SK-N-SH (cell line): ENCODE measurements around the gene COLEC11. TPM values are rescaled to one million over a fixed set of nuclear protein-coding genes. Genes with fewer than 3 reads are reported as not detected.

Source experiments
- CTCF ChIA-PET: fragments of 300-600, 350-600 bp; formaldehyde crosslinking; extraction: SDS; loops from one replicate; lab custom pipeline; 2021; lab: Yijun Ruan, JAX
- POLR2A ChIA-PET: fragments of 350-600 bp; sonication (Branson Sonifier 250); formaldehyde crosslinking; extraction: SDS; loops from one replicate; lab custom pipeline; 2020; ENCODE audit warnings: antibody characterized with exemption, inconsistent platforms; lab: Yijun Ruan, JAX
- DNase-seq: peaks from one replicate; pipeline ENCODE4 v3.0.0; 2012
- H2AFZ ChIP-seq: fragments of 200-600 bp; sonication (generic); 2 replicates; pipeline ENCODE4 v1.8.1; 2016; ENCODE audit warnings: antibody characterized with exemption, mild to moderate bottlenecking, low read depth
- H3F3A ChIP-seq: fragments of 200-600 bp; sonication (generic); replicated peaks from 2 replicates; pipeline ENCODE3; 2016; ENCODE audit warnings: antibody characterized with exemption, mild to moderate bottlenecking; ENCODE audit not compliant: insufficient read depth
- H3K27ac ChIP-seq, 2 experiments: fragments of 200-500 bp in 1 of 2; fragments of 200-600 bp in 1 of 2; sonication (Bioruptor generic) in 1 of 2; sonication (generic), shearing (Covaris generic) in 1 of 2; 2 replicates each; pipeline versions ENCODE4 v1.5.1 to v1.6.1; 2014 to 2016; ENCODE audit warnings: low read depth in 2 of 2, inconsistent platforms in 1 of 2, low read length in 1 of 2, mild to moderate bottlenecking in 1 of 2, mixed read lengths in 1 of 2
- H3K27me3 ChIP-seq: fragments of 200-600 bp; sonication (generic), shearing (Covaris generic); 2 replicates; pipeline ENCODE4 v1.6.1; 2016; ENCODE audit warnings: mixed run types; ENCODE audit not compliant: insufficient read depth
- H3K36me3 ChIP-seq, 2 experiments: fragments of 200-500 bp in 1 of 2; fragments of 200-600 bp in 1 of 2; sonication (Bioruptor generic) in 1 of 2; sonication (generic) in 1 of 2; replicated peaks in 1 of 2; 2 replicates each; pipeline versions ENCODE3 to v1.5.1; 2014 to 2016; ENCODE audit warnings: low read length in 1 of 2, mild to moderate bottlenecking in 1 of 2; ENCODE audit not compliant: insufficient read depth in 2 of 2, control insufficient read depth in 1 of 2
- H3K4me1 ChIP-seq, 2 experiments: fragments of 200-500 bp in 1 of 2; fragments of 200-600 bp in 1 of 2; sonication (Bioruptor generic) in 1 of 2; sonication (generic), shearing (Covaris generic) in 1 of 2; 2 replicates each; pipeline versions ENCODE4 v1.5.1 to v1.6.1; 2014 to 2016; ENCODE audit warnings: low read depth in 1 of 2, low read length in 1 of 2, mixed run types in 1 of 2; ENCODE audit not compliant: insufficient read depth in 2 of 2, control insufficient read depth in 1 of 2
- H3K4me2 ChIP-seq: fragments of 200-600 bp; sonication (generic), shearing (Covaris generic); 2 replicates; pipeline ENCODE4 v1.6.1; 2017; ENCODE audit warnings: mixed run types
- H3K4me3 ChIP-seq, 2 experiments: fragments of 200-500 bp in 1 of 2; fragments of 200-600 bp in 1 of 2; sonication (Bioruptor generic) in 1 of 2; sonication (generic), shearing (Covaris generic) in 1 of 2; 2 replicates each; pipeline versions ENCODE4 v1.5.1 to v1.8.1; 2014 to 2016; ENCODE audit warnings: low read depth in 2 of 2, inconsistent platforms in 1 of 2, low read length in 1 of 2, mild to moderate bottlenecking in 1 of 2, mixed read lengths in 1 of 2, moderate library complexity in 1 of 2
- H3K79me2 ChIP-seq: fragments of 200-600 bp; sonication (generic); 2 replicates; pipeline ENCODE4 v1.8.1; 2017; ENCODE audit warnings: mild to moderate bottlenecking; ENCODE audit not compliant: insufficient read depth
- H3K9ac ChIP-seq: fragments of 200-600 bp; sonication (generic); 2 replicates; pipeline ENCODE4 v1.6.1; 2017; ENCODE audit warnings: mixed run types
- H3K9me2 ChIP-seq: fragments of 200-600 bp; sonication (generic); 2 replicates; pipeline ENCODE4 v1.6.1; 2017; ENCODE audit warnings: mixed run types
- H3K9me3 ChIP-seq: fragments of 200-600 bp; sonication (generic); 2 replicates; pipeline ENCODE4 v1.6.1; 2017; ENCODE audit warnings: mixed run types, mild to moderate bottlenecking, moderate library complexity
- H4K20me1 ChIP-seq: fragments of 200-600 bp; sonication (generic); 2 replicates; pipeline ENCODE4 v1.6.1; 2017; ENCODE audit warnings: mild to moderate bottlenecking, mixed run types; ENCODE audit not compliant: insufficient read depth
- CHD2 ChIP-seq: fragments of 150-350 bp; IDR thresholded peaks from 2 replicates; pipeline ENCODE4 v1.6.1; 2018; ENCODE audit warnings: low read length; ENCODE audit not compliant: partially characterized antibody
- ELF1 ChIP-seq: IDR thresholded peaks from 2 replicates; pipeline ENCODE4 v1.4.0; 2012
- EP300 ChIP-seq, 2 experiments: IDR thresholded peaks; 2 replicates each; pipeline versions ENCODE4 v1.4.0 to v1.6.1; 2012; ENCODE audit warnings: borderline replicate concordance in 1 of 2, low read depth in 1 of 2, low read length in 1 of 2
- FOXM1 ChIP-seq: IDR thresholded peaks from 2 replicates; pipeline ENCODE4 v1.4.0; 2012; ENCODE audit warnings: low read depth, mild to moderate bottlenecking
- MEF2A ChIP-seq: IDR thresholded peaks from 2 replicates; pipeline ENCODE4 v1.4.0; 2012; ENCODE audit warnings: low read depth, borderline replicate concordance
- MXI1 ChIP-seq: IDR thresholded peaks from 2 replicates; pipeline ENCODE4 v1.6.1; 2012; ENCODE audit warnings: mild to moderate bottlenecking, low read depth, low read length, improper control_type of control experiment
- NRF1 ChIP-seq: IDR thresholded peaks from 2 replicates; pipeline ENCODE4 v1.6.1; 2012; ENCODE audit warnings: low read depth, mild to moderate bottlenecking, low read length
- RAD21 ChIP-seq: IDR thresholded peaks from 2 replicates; pipeline ENCODE4 v1.6.1; 2012; ENCODE audit warnings: mild to moderate bottlenecking, low read length
- RCOR1 ChIP-seq: fragments of 150-350 bp; IDR thresholded peaks from 2 replicates; pipeline ENCODE4 v1.6.1; 2017; ENCODE audit warnings: antibody characterized with exemption, low read length
- RXRA ChIP-seq: IDR thresholded peaks from 2 replicates; pipeline ENCODE4 v1.4.0; 2012; ENCODE audit warnings: low read depth, mild to moderate bottlenecking, borderline replicate concordance
- SIN3A ChIP-seq: IDR thresholded peaks from 2 replicates; pipeline ENCODE4 v1.6.1; 2012; ENCODE audit warnings: low read depth, mild to moderate bottlenecking, low read length, moderate library complexity, borderline replicate concordance
- SMC3 ChIP-seq: IDR thresholded peaks from 2 replicates; pipeline ENCODE4 v1.6.1; 2012; ENCODE audit warnings: low read depth, low read length, improper control_type of control experiment
- TCF12 ChIP-seq: IDR thresholded peaks from 2 replicates; pipeline ENCODE4 v1.4.0; 2012
- USF1 ChIP-seq: IDR thresholded peaks from 2 replicates; pipeline ENCODE4 v1.4.0; 2012; ENCODE audit warnings: low read depth, borderline replicate concordance
- WGBS: methylation state at CpG from one replicate; pipeline ENCODE4 v1.1.6; 2017; ENCODE audit warnings: low lambda C conversion rate; 5-methylcytosine and 5-hydroxymethylcytosine counted together
- polyA plus RNA-seq, 3 experiments: library from polyadenylated mRNA; depleted of rRNA; stranded (reverse); fragments of >200 nt; gene quantifications; 2 replicates each; pipeline ENCODE4 v1.2.3, GENCODE V29; 2012
- TF ChIP-seq, protein P1 (sequence below): IDR thresholded peaks from 2 replicates; pipeline ENCODE4 v1.6.1; 2012; ENCODE audit warnings: mild to moderate bottlenecking, low read depth, low read length, moderate library complexity

Gene COLEC11
- polyA plus RNA-seq, 1 of the 3 experiments (the other 2 are of a cell fraction): 8.7 TPM

GRCh38 chr2:3545788-3546478 lies 49.0 kb upstream of the COLEC11 start:
- Histone ChIP-seq H3K4me2 (no peak overlapping the region), H3K9me3 (no peaks in the 10 kb centered on the region), H3K4me3 (no peak overlapping the region), H3K9me2 (no peaks in the 10 kb centered on the region), H3K4me1 (no peaks in the 10 kb centered on the region), H3K79me2 (peaks cover 55% of the 10 kb centered on the region), H3K27ac (no peak overlapping the region), H3F3A (peaks cover 15% of the 10 kb centered on the region), H3K9ac (no peak overlapping the region), H2AFZ (no peak overlapping the region), H3K36me3 (peaks cover 76 to 87% of the 10 kb centered on the region in 2 experiments), H3K27me3 (no peaks in the 10 kb centered on the region), H4K20me1 (no peaks in the 10 kb centered on the region)
- WGBS: 94% methylated on average over 10 of the region's 10 CpGs
- ChIA-PET POLR2A (no interaction called here), CTCF (interaction anchor here (1.0 to 3.0 kb wide), 3 partner anchors 8 to 105 kb away, joined by 4 to 10 read pairs (median 5); no protein-coding TSS in a partner anchor)
- no peak for DNase-seq
- TF ChIP-seq SMC3 (no peak), RAD21 (no peak), RXRA (no peak), FOXM1 (no peak), USF1 (no peak), ELF1 (no peak), RCOR1 (no peak), CHD2 (no peak), EP300 (IDR thresholded peaks at IDR 0.05; ENCODE audit: borderline replicate concordance in 1 of 2, low read depth in 1 of 2, low read length in 1 of 2) (no peak), SIN3A (no peak), MEF2A (no peak), TCF12 (no peak), MXI1 (no peak), NRF1 (no peak)
- TF ChIP-seq, protein P1, sequence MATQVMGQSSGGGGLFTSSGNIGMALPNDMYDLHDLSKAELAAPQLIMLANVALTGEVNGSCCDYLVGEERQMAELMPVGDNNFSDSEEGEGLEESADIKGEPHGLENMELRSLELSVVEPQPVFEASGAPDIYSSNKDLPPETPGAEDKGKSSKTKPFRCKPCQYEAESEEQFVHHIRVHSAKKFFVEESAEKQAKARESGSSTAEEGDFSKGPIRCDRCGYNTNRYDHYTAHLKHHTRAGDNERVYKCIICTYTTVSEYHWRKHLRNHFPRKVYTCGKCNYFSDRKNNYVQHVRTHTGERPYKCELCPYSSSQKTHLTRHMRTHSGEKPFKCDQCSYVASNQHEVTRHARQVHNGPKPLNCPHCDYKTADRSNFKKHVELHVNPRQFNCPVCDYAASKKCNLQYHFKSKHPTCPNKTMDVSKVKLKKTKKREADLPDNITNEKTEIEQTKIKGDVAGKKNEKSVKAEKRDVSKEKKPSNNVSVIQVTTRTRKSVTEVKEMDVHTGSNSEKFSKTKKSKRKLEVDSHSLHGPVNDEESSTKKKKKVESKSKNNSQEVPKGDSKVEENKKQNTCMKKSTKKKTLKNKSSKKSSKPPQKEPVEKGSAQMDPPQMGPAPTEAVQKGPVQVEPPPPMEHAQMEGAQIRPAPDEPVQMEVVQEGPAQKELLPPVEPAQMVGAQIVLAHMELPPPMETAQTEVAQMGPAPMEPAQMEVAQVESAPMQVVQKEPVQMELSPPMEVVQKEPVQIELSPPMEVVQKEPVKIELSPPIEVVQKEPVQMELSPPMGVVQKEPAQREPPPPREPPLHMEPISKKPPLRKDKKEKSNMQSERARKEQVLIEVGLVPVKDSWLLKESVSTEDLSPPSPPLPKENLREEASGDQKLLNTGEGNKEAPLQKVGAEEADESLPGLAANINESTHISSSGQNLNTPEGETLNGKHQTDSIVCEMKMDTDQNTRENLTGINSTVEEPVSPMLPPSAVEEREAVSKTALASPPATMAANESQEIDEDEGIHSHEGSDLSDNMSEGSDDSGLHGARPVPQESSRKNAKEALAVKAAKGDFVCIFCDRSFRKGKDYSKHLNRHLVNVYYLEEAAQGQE: no peak
